ENCODE results near the gene EGFLAM.

Gene EGFLAM

GRCh38 chr5:38258319-38259061 is at the start of gene EGFLAM:
EGFLAM (plus strand) TSS chr5:38258559; CDS start chr5:38258755, 196 bp downstream.
- TF ChIP-seq CTCF (IDR thresholded peaks at IDR 0.05; ENCODE audit: low read length, missing control alignments), result no peak
- peak within 1 kb of the TSS; percentile 39 for H3K4me3 ChIP-seq (replicated peaks; ENCODE audit: low read depth, low read length)
- DNase-seq (ENCODE audit: low read depth), result no peak

- TF ChIP-seq CTCF (IDR thresholded peaks at IDR 0.05; ENCODE audit: low read length, missing control alignments), result peak; percentile 41
- peak; percentile 51 for DNase-seq (ENCODE audit: low read depth)
- H3K4me3 ChIP-seq (replicated peaks; ENCODE audit: low read depth, low read length), result no peak overlapping the region
Measured at GRCh38 chr5:38208782-38209378, 49.5 kb upstream of the EGFLAM start.

GRCh38 chr5:38210676-38211353 is 47.5 kb upstream of the EGFLAM start:
- no peak for DNase-seq (ENCODE audit: low read depth)
- no peak overlapping the region for H3K4me3 ChIP-seq (replicated peaks; ENCODE audit: low read depth, low read length)

DNA sequence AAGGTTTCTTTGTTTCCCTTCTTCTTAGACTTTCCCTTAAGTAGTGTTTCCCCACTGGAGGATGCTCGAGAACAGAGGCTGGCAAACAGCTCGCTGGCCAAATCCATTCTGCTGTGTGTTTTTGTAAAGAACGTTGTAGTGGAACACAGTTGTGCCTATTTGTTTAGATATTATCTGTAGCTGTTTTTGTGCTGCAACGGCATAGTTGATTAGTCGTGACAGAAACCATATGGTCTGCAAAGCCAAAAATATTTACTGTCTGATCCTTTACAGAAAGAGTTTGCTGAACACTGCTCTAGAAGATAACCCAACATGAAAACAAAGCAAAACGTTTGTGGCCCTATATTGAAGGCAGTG is 47.0 kb upstream of the EGFLAM start:
- H3K4me3 ChIP-seq (replicated peaks; ENCODE audit: low read depth, low read length), result no peak overlapping the region

More at GRCh38 chr5:38210676-38211353, 47.5 kb upstream of the EGFLAM start:
- no peak for TF ChIP-seq CTCF (IDR thresholded peaks at IDR 0.05; ENCODE audit: low read length, missing control alignments)

GRCh38 chr5:38212307-38212706 is 46.1 kb upstream of the EGFLAM start:
- no peak overlapping the region for H3K4me3 ChIP-seq (replicated peaks; ENCODE audit: low read depth, low read length)
- TF ChIP-seq CTCF (IDR thresholded peaks at IDR 0.05; ENCODE audit: low read length, missing control alignments), result no peak
- DNase-seq (ENCODE audit: low read depth), result no peak

More for the DNA sequence above, 47.0 kb upstream of the EGFLAM start:
- DNase-seq (ENCODE audit: low read depth), result no peak
- TF ChIP-seq CTCF (IDR thresholded peaks at IDR 0.05; ENCODE audit: low read length, missing control alignments), result no peak

DNA sequence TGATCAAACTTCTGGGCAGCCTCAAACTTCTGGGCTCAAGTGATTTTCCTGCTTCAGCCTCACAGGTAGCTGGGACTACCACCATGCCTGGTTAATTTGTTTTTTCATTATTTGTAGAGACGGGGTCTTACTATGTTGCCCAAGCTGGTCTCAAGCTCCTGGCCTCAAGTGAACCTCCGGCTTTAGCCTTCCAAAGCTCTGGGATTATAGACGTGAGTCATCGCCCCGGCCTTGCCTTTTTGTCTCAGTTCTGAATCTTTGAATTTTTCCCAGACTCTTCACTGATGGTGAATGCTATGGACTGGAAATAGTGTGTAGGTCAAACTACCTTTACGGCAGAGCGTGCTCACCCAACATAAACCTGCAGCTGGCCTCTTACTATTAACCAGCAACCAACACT is 32.3 kb upstream of the EGFLAM start:
- no peak overlapping the region for H3K4me3 ChIP-seq (replicated peaks; ENCODE audit: low read depth, low read length)
- no peak for DNase-seq (ENCODE audit: low read depth)
- TF ChIP-seq CTCF (IDR thresholded peaks at IDR 0.05; ENCODE audit: low read length, missing control alignments), result no peak
